Germinal center (tissue), 1 donor: ENCODE measurements around the gene NOP10.
"Not testable (repeated sequence)": the region's sequence is repeated elsewhere in the genome, so short reads cannot be mapped to it uniquely, and the experiment has no call there.

Experiments
- DNase-seq: peaks from one replicate; pipeline ENCODE4 v3.0.0; 2012; ENCODE audit warnings: mixed read lengths, low spot score

Gene NOP10

GRCh38 chr15:34342737-34343575 is at the start of gene NOP10, which contains the start of gene NUTM1:
TSS of gene NOP10 (minus strand) at chr15:34343136. CDS start at chr15:34343073, 63 bp downstream.
TSS of gene NUTM1 (plus strand) at chr15:34343315. CDS start at chr15:34343697, 382 bp downstream.
- DNase-seq = peak; percentile 80

GRCh38 chr15:34389594-34390086 is 46.7 kb upstream of the NOP10 start:
- DNase-seq = not testable (repeated sequence)

- DNase-seq = not testable (repeated sequence)
Observed at GRCh38 chr15:34381829-34382521, 39.0 kb upstream of the NOP10 start.

- not testable (repeated sequence) for DNase-seq
Observed at GRCh38 chr15:34380491-34380890, 37.6 kb upstream of the NOP10 start.

GRCh38 chr15:34376856-34377255 is 33.9 kb upstream of the NOP10 start:
- no peak for DNase-seq

GRCh38 chr15:34375541-34375940 is 32.6 kb upstream of the NOP10 start:
- not testable (repeated sequence) for DNase-seq

GRCh38 chr15:34374816-34375215 is 31.9 kb upstream of the NOP10 start:
- DNase-seq = no peak

GRCh38 chr15:34373951-34374350 is 31.0 kb upstream of the NOP10 start:
- no peak for DNase-seq

GRCh38 chr15:34370643-34371042 is 27.7 kb upstream of the NOP10 start:
- DNase-seq = no peak

GRCh38 chr15:34370129-34370528 is 27.2 kb upstream of the NOP10 start:
- no peak for DNase-seq

- DNase-seq = peak; percentile 95
Observed at GRCh38 chr15:34367101-34368081, 24.5 kb upstream of the NOP10 start, which contains the start of gene LPCAT4. TSS of gene LPCAT4 (minus strand) at chr15:34367196. CDS start at chr15:34367100, 96 bp downstream.

- DNase-seq = peak; percentile 42
Observed at GRCh38 chr15:34366271-34367065, 23.5 kb upstream of the NOP10 start.

- no peak for DNase-seq
Observed at GRCh38 chr15:34365836-34366235, 22.9 kb upstream of the NOP10 start.

- no peak for DNase-seq
Observed at GRCh38 chr15:34365091-34365825, 22.3 kb upstream of the NOP10 start.

GRCh38 chr15:34364041-34364440 is 21.1 kb upstream of the NOP10 start:
- no peak for DNase-seq

GRCh38 chr15:34362047-34362773 is 19.3 kb upstream of the NOP10 start:
- DNase-seq = no peak

- DNase-seq = no peak
Observed at GRCh38 chr15:34361278-34361677, 18.3 kb upstream of the NOP10 start.

GRCh38 chr15:34360298-34360697 is 17.4 kb upstream of the NOP10 start:
- DNase-seq = no peak

GRCh38 chr15:34359416-34359815 is 16.5 kb upstream of the NOP10 start:
- no peak for DNase-seq
